ENCODE results near the gene XDH.

The XDH gene

DNA sequence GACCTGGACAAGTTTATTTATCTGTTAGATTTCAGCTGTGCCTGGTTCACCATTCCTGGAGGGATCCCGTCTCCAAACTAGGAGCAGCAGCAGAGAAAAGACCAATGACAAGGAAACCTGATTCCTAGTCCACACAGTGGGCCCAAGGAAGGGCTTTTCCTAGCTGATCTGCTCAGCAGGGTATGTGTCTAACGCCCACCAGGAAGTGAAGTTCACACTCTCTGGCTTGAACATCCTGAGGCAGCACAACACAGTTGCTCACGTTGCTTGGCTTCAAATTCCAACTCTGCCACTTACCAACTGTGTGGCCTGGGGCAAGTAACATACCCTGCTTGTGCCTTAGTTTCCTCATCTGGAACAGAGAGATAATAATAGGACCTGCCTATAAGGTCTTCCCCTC is 42.9 kb downstream of the XDH start:
- DNase-seq (ENCODE audit: low spot score): no peak
- TF ChIP-seq, protein P1, sequence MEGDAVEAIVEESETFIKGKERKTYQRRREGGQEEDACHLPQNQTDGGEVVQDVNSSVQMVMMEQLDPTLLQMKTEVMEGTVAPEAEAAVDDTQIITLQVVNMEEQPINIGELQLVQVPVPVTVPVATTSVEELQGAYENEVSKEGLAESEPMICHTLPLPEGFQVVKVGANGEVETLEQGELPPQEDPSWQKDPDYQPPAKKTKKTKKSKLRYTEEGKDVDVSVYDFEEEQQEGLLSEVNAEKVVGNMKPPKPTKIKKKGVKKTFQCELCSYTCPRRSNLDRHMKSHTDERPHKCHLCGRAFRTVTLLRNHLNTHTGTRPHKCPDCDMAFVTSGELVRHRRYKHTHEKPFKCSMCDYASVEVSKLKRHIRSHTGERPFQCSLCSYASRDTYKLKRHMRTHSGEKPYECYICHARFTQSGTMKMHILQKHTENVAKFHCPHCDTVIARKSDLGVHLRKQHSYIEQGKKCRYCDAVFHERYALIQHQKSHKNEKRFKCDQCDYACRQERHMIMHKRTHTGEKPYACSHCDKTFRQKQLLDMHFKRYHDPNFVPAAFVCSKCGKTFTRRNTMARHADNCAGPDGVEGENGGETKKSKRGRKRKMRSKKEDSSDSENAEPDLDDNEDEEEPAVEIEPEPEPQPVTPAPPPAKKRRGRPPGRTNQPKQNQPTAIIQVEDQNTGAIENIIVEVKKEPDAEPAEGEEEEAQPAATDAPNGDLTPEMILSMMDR (IDR thresholded peaks at IDR 0.05; ENCODE audit: extremely low read depth, missing control alignments): no peak

DNA sequence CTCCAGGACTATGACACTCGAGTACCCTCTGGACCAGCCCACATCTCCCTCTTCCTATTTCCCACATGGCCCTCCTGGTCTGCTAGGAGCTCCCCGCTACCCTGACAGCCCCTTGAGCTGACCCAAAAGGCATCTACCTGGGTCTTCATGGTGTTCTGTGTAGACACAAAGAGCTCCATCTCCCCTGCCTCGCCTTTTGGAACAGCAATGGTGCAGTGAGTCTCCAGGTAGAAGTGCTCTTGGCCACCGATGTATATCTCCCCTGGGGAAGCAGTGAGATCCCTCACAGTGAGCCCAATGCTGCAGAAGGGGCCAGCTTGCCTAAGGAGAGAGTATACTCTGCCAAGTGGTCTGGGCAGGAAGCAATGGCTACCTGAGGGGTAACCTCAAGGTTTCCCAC is 47.8 kb downstream of the XDH start:
- DNase-seq (ENCODE audit: low spot score): no peak
- TF ChIP-seq, protein P1 (IDR thresholded peaks at IDR 0.05; ENCODE audit: extremely low read depth, missing control alignments): no peak

DNA sequence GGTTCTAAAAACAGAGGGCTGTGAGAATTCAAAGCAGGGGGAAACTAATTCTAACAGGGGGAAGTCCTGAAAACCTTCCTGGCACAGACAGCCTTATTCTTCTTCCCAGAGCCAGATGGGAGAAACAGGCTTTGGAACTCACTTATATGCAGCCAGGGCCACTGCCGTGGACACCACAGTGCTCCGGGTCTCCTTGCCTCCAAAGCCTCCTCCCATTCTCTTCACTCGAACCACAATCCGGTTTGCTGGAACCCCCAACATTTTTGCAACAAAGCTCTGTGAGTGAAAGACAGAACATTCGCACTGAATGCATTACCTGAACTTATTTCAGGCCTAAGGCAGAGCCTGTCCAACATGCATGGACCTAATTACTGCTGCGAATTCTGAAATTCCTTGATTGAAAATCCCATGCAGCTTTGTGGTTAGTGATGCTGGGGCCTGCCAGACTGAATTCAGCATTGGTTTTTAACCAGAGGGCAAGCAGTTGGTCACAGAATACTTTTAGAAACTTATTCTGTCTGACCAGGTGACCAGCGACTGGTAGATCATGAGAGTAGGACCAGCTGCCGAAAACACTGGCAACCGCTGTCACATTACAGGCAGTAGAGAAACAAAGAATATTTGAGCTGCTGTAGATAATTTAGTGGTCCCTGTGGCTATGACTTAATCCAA is 48.6 kb downstream of the XDH start:
- TF ChIP-seq, protein P1 (IDR thresholded peaks at IDR 0.05; ENCODE audit: extremely low read depth, missing control alignments): no peak
- no peak for DNase-seq (ENCODE audit: low spot score)

DNA sequence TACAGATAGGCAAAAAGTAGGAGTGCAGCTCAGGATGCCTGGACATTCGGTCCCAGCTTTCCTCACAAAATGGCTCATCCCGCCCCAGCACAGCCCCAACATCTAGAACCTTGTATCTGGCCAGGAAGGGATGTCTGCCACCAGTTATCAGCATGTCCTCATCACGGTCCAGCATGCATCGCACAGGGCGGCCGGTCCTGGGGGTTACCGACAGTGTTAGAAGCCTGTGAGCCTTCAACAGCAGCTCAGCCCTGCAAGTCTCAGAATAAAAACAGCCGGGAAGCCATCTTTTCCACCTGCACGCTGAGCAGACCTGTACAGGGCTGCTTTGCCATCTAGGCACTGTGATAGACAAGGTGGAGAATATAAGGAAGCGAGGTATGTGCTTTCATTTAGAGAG is 49.2 kb downstream of the XDH start:
- no peak for DNase-seq (ENCODE audit: low spot score)
- TF ChIP-seq, protein P1 (IDR thresholded peaks at IDR 0.05; ENCODE audit: extremely low read depth, missing control alignments): no peak

DNA sequence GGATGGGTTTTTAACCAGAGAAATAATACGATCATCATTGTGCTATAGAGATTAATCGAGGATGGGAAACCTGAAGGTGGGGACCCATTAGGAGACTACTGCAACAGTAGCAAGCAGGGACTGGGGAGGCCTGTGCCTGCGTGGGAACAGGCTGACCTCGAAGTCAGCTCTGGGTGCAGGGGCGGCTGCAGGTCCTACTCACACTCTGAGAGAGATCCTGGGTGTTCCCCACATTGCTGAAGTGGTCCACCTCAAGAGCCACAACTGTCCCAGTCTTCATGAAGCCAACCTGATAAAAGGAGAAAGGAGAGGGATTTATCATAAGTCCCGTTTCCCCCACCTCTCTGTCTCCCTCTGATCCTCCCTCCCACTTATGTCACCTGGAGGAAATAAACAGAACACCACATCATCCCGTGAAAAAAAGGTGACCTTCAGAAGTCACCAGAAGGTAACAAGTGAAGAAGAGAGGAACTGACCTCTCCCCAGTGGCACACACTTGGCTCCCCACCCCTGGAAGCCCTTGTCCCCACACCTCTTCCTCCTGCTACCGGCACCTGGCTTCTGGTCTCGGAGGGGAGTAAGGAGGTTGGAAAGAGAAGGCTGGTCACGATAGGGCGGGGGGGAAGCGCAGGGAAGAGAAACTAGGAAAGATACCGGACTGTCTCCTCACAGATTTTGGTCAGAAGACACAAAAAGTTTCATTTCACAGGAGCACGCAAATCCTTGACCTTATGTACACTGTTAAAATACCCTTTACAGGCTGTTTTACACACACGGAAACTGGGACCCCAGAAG is 50.4 kb downstream of the XDH start:
- TF ChIP-seq, protein P1 (IDR thresholded peaks at IDR 0.05; ENCODE audit: extremely low read depth, missing control alignments): no peak
- DNase-seq (ENCODE audit: low spot score): no peak

DNA sequence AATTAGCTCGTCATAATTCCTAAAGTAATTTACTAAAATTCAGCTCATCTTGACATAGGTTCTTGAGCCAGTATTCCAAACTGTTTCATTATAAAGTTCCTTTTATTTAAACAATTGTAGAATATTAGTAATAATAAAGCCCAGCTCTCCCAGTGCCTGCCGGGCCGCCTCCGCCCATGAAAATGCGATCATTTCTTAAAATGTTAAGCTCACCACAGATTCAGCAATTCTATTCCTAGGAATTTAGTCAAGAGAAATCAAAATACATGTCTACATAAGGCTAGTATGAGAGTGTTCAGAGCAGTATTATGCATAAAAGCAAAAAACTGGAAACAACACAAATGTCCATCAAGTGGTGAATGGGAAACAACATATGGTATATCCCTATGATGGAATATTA is 52.0 kb downstream of the XDH start:
- DNase-seq (ENCODE audit: low spot score): no peak
- TF ChIP-seq, protein P1 (IDR thresholded peaks at IDR 0.05; ENCODE audit: extremely low read depth, missing control alignments): no peak

DNA sequence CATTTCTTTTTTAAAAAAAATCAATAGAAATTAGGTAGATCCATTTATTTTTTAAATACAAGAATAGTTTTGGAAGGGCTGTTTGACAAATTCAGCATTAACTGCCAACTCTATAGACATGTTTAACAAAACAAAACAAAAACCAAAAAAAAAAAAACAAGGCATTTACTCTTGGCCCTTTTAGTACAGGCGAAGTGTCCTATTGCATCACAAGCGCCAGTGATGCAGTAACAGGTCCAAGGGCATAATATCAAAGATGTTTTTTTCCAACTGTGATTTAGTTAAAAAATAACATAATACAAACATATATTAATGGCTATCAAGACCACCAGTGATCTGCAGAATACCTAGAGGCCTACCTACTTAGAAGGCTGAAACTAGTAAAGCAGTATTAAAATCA is 55.3 kb downstream of the XDH start:
- TF ChIP-seq, protein P1 (IDR thresholded peaks at IDR 0.05; ENCODE audit: extremely low read depth, missing control alignments): no peak
- no peak for DNase-seq (ENCODE audit: low spot score)
